Bronchial epithelial cell (primary cell): ENCODE measurements around the gene PEX3. TPM values are rescaled to one million over a fixed set of nuclear protein-coding genes. Genes with fewer than 3 reads are reported as not detected.

Experiments used
- DNase-seq: peaks from one replicate; pipeline ENCODE4 v3.0.0-alpha.2; 2010; ENCODE audit warnings: low read depth
- FAIRE-seq: peaks from 2 replicates; lab custom pipeline; 2011; peaks lifted over from hg19 to GRCh38; lab: Jason Lieb, UNC
- H3K27me3 ChIP-seq: 2 replicates; pipeline ENCODE4 v1.5.1; 2011; ENCODE audit warnings: low read length; ENCODE audit not compliant: control insufficient read depth, insufficient read depth
- H3K36me3 ChIP-seq: 2 replicates; pipeline ENCODE4 v1.5.1; 2011; ENCODE audit warnings: low read length; ENCODE audit not compliant: control insufficient read depth, insufficient read depth
- H3K4me3 ChIP-seq: 2 replicates; pipeline ENCODE4 v1.5.1; 2011; ENCODE audit warnings: mild to moderate bottlenecking, low read depth, low read length, control low read depth
- CTCF ChIP-seq: IDR thresholded peaks from 2 replicates; pipeline ENCODE4 v1.5.1; 2011; ENCODE audit warnings: mild to moderate bottlenecking, moderate library complexity, low read length, control low read depth, inconsistent platforms; ENCODE audit not compliant: insufficient read depth, severe bottlenecking
- total RNA-seq: library from RNA; depleted of rRNA; stranded (reverse); fragments of >200 nt; gene quantifications from 2 replicates; pipeline ENCODE4 v1.2.1, GENCODE V29; 2014

PEX3 gene
- 11.1 and 18.7 TPM in 2 replicates for total RNA-seq

GRCh38 chr6:143450453-143451371 is at the start of gene PEX3, which contains the start of gene ADAT2:
Gene PEX3 (plus strand): TSS chr6:143450805. CDS start chr6:143451043, 238 bp downstream.
Gene ADAT2 (minus strand): TSS chr6:143450695. CDS start chr6:143450658, 37 bp downstream.
- peak; percentile 84 for DNase-seq
- H3K36me3 ChIP-seq = peaks cover 1% of the 10 kb centered on the region
- FAIRE-seq = no peak
- H3K27me3 ChIP-seq = no peaks in the 10 kb centered on the region
- H3K4me3 ChIP-seq = peak within 1 kb of the TSS; percentile 78
- TF ChIP-seq CTCF = peak; percentile 4

GRCh38 chr6:143401068-143401446 is 49.5 kb upstream of the PEX3 start:
- no peak for FAIRE-seq
- no peak for DNase-seq
- H3K27me3 ChIP-seq = no peaks in the 10 kb centered on the region
- H3K4me3 ChIP-seq = no peak overlapping the region
- no peak for TF ChIP-seq CTCF
- H3K36me3 ChIP-seq = no peaks in the 10 kb centered on the region

- no peak overlapping the region for H3K4me3 ChIP-seq
- FAIRE-seq (no peak), DNase-seq (peak; percentile 61)
- H3K27me3 ChIP-seq = no peaks in the 10 kb centered on the region
- no peaks in the 10 kb centered on the region for H3K36me3 ChIP-seq
- no peak for TF ChIP-seq CTCF
Measured at GRCh38 chr6:143401636-143402370, 48.8 kb upstream of the PEX3 start.

- Histone ChIP-seq H3K27me3 (no peaks in the 10 kb centered on the region), H3K36me3 (no peaks in the 10 kb centered on the region), H3K4me3 (no peak overlapping the region)
- DNase-seq (no peak), FAIRE-seq (no peak)
- TF ChIP-seq CTCF = no peak
Measured at GRCh38 chr6:143402721-143403336, 47.8 kb upstream of the PEX3 start.

GRCh38 chr6:143405373-143406154 is 45.0 kb upstream of the PEX3 start:
- Histone ChIP-seq H3K36me3 (no peaks in the 10 kb centered on the region), H3K4me3 (no peak overlapping the region), H3K27me3 (no peaks in the 10 kb centered on the region)
- no peak for TF ChIP-seq CTCF
- FAIRE-seq = no peak
- peak; percentile 58 for DNase-seq
